Peyer's patch (tissue), 4 donors: ENCODE results near the gene CHSY1. TPM values are rescaled to one million over a fixed set of nuclear protein-coding genes. Genes with fewer than 3 reads are reported as not detected.

Experiments
- DNase-seq, 3 donors: peaks; one replicate each; pipeline ENCODE4 v3.0.0-alpha.2; 2017 to 2019
- H3K27ac ChIP-seq, 4 donors: fragments of 200-600 bp; sonication (generic); one replicate each; pipeline ENCODE4 v1.5.1; 2016 to 2019
- H3K27me3 ChIP-seq, 2 donors: fragments of 200-600 bp; sonication (generic); one replicate each; pipeline ENCODE4 v1.5.1; 2019
- H3K36me3 ChIP-seq, 3 donors: fragments of 200-600 bp; sonication (generic); one replicate each; pipeline ENCODE4 v1.5.1; 2016 to 2019
- H3K4me1 ChIP-seq, 4 donors: fragments of 200-600 bp; sonication (generic); one replicate each; pipeline ENCODE4 v1.5.1; 2016 to 2019
- H3K4me3 ChIP-seq, 4 donors: fragments of 200-600 bp; sonication (generic); 1 replicate in 3 of 4; 2 replicates in 1 of 4; pipeline ENCODE4 v1.5.1; 2016 to 2019; ENCODE audit warnings: mild to moderate bottlenecking in 1 of 4
- H3K9me3 ChIP-seq, 4 donors: fragments of 200-600 bp; sonication (generic); one replicate each; pipeline ENCODE4 v1.5.1; 2016 to 2019; ENCODE audit warnings: mild to moderate bottlenecking in 1 of 4
- CTCF ChIP-seq, 6 experiments: fragments of 450-650 bp in 4 of 6; fragments of 200-600 bp in 2 of 6; sonication (generic) in 1 of 6; IDR thresholded peaks; one replicate each; pipeline ENCODE4 v1.5.1; 2017 to 2019; ENCODE audit warnings: antibody characterized with exemption in 6 of 6, mild to moderate bottlenecking in 3 of 6, moderate library complexity in 1 of 6
- POLR2A ChIP-seq, 2 donors: fragments of 450-650 bp; IDR thresholded peaks; one replicate each; pipeline ENCODE4 v1.5.1; 2017; ENCODE audit warnings: antibody characterized with exemption in 2 of 2, mild to moderate bottlenecking in 2 of 2, moderate library complexity in 2 of 2
- total RNA-seq, 4 donors: library from RNA; depleted of rRNA; stranded (reverse); fragments of >200 nt; gene quantifications; one replicate each; pipeline ENCODE4 v1.1.0, GENCODE V29; 2016

CHSY1 gene
- total RNA-seq, 4 donors from 2014 or later: 8.1 to 31.4 (median 9.3) TPM

- Histone ChIP-seq H3K4me1 (peaks cover 0 to 8% (median 5%) of the 10 kb centered on the region in 4 donors), H3K4me3 (no peak overlapping the region), H3K27me3 (no peaks in the 10 kb centered on the region), H3K36me3 (no peaks in the 10 kb centered on the region), H3K27ac (no peak overlapping the region), H3K9me3 (no peaks in the 10 kb centered on the region)
- TF ChIP-seq POLR2A (IDR thresholded peaks at IDR 0.05) (no peak), CTCF (IDR thresholded peaks at IDR 0.05) (no peak)
- DNase-seq: no peak
Measured at GRCh38 chr15:101132390-101133180, 119.3 kb downstream of the CHSY1 start.

- Histone ChIP-seq H3K4me1 (peaks cover 0 to 16% (median 14%) of the 10 kb centered on the region in 4 donors), H3K4me3 (no peak overlapping the region), H3K36me3 (no peaks in the 10 kb centered on the region), H3K9me3 (no peaks in the 10 kb centered on the region), H3K27me3 (no peaks in the 10 kb centered on the region), H3K27ac (no peak overlapping the region)
- no peak for DNase-seq
- TF ChIP-seq POLR2A (IDR thresholded peaks at IDR 0.05) (no peak), CTCF (IDR thresholded peaks at IDR 0.05) (no peak)
Measured at GRCh38 chr15:101131489-101132389, 120.1 kb downstream of the CHSY1 start.

- TF ChIP-seq CTCF (IDR thresholded peaks at IDR 0.05) (no peak), POLR2A (IDR thresholded peaks at IDR 0.05) (no peak)
- H3K4me3 ChIP-seq: no peak overlapping the region
- DNase-seq: no peak
Measured at GRCh38 chr15:101129851-101130380, 121.9 kb downstream of the CHSY1 start.

GRCh38 chr15:101128221-101129015 is 123.4 kb downstream of the CHSY1 start:
- Histone ChIP-seq H3K4me1 (peaks cover 0 to 24% (median 19%) of the 10 kb centered on the region in 4 donors), H3K9me3 (no peaks in the 10 kb centered on the region), H3K4me3 (no peak overlapping the region), H3K27ac (peak overlapping the region; percentile 72 to 83 (median 78)), H3K27me3 (no peaks in the 10 kb centered on the region), H3K36me3 (no peaks in the 10 kb centered on the region)
- TF ChIP-seq POLR2A (IDR thresholded peaks at IDR 0.05) (no peak), CTCF (IDR thresholded peaks at IDR 0.05) (no peak)
- DNase-seq: no peak

More at GRCh38 chr15:101129851-101130380, 121.9 kb downstream of the CHSY1 start:
- Histone ChIP-seq H3K9me3 (no peaks in the 10 kb centered on the region), H3K36me3 (no peaks in the 10 kb centered on the region), H3K4me1 (peaks cover 0 to 21% (median 19%) of the 10 kb centered on the region in 4 donors), H3K27me3 (no peaks in the 10 kb centered on the region), H3K27ac (no peak overlapping the region)
